Glomerular endothelial cell (primary cell): ENCODE data around the gene IGF2R. TPM values are rescaled to one million over a fixed set of nuclear protein-coding genes. Genes with fewer than 3 reads are reported as not detected.

Experiments used
- DNase-seq: peaks from one replicate; pipeline ENCODE4 v3.0.0-alpha.2; 2011; ENCODE audit warnings: low read depth, low spot score; ENCODE audit errors: extremely low read depth
- total RNA-seq: library from RNA; depleted of rRNA; stranded (reverse); fragments of >200 nt; gene quantifications from 2 replicates; pipeline ENCODE4 v1.2.3, GENCODE V29; 2015

The IGF2R gene
- total RNA-seq, 1 donor from 2014 or later: 191 TPM

DNA sequence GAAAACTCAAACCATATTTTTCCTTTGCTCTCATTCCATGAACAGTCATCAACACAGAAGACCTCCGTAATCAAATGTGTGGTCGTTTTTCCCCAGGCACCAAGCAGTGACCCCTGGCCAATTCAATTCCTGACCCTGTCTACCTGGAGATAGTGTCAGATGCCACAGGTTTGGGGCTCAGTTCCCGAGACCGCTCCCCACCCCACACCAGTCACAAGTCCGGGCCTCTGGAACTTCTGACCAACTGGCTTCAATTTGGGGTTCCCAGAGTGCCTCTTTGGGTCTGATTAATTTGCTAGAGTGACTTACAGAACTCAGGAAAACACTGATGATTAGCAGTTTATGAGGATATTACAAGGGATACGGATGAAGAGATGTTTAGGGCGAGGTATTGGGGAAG is 6.0 kb downstream of the IGF2R start:
- DNase-seq: no peak

- DNase-seq: no peak
These were observed 7.9 kb downstream of the IGF2R start for GRCh38 chr6:159976686-159977254.

GRCh38 chr6:159977255-159977903 is 8.5 kb downstream of the IGF2R start:
- DNase-seq: no peak

GRCh38 chr6:159977904-159978268 is 9.0 kb downstream of the IGF2R start:
- DNase-seq: no peak

DNA sequence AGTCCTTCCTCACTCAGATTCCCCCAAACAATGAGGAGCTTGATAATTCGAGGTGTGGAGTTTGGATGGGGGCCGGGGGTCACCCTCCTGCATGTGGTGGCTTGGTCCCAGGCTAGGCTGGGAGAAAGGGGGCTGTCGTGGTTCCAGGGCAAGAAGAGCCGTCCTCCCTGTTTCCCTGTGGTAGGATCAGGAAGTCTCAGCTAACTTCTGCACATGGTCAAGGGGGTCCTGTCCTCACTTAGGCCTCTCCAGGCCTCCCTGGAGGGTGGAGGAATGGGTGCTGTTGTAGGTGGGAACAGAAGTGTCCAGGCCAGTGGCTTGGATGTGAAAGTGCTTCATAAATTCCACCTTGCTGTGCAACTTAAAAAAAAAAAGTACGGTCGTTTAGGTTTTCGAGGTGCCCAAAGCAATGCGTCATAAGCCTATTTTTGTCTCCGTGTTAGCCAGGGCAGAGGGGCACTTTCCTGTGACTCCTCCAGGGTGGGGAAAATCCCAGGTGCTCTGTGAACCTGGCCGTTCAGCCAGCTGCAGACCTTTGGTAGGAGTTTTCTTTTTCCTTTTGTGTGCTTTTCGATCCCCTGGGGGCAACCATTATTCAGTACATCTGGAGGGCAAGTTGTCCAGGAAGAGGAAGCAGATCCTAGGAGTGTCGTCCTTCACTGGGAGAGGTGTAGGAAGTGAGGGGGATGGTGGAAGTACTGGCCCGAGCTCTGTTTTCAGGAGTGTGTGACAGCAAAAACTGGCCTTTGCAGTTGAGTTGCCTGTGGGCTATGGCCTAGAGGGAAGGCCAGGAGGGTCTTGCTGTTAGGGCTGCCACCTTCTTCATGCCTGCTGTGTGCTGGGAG is 9.6 kb downstream of the IGF2R start:
- no peak for DNase-seq

DNA sequence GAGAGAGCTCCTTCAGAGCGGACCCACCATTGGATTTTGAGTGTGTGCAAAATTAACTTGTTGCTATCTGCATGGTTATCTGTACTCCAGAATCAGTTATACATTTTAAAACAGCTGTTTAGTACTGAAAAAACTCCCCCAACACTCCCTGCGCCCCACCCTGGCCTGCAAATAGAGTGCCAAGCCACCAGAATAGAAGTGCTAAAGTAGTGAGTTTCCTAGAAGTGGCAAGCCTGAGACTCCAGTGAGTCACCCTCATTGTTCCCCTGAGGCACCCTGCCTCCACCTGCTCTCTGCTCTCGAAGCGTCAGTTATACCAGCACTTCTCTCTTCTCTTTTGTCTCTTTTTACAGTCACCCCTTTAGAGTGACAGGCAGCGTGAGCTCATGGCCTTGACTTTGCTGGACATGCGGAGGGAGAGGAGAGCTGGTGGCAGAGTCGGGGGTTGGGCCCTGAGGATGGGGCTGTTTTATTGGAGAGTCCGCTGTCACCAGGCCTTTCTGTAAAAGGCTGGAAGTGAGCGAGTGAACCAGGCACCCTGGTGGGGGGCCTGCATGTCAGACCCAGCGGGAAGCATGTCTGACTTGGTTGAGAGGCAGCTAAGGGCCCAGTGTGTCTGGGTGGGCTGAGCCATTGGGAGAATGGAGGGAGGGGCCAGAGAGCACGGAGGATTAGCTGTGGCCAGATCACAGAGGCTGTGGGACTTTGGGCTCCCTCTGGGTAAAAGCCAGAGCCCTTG is 10.4 kb downstream of the IGF2R start:
- no peak for DNase-seq

GRCh38 chr6:159980474-159980873 is 11.6 kb downstream of the IGF2R start:
- DNase-seq: no peak

GRCh38 chr6:159981071-159981402 is 12.2 kb downstream of the IGF2R start:
- DNase-seq: no peak

DNA sequence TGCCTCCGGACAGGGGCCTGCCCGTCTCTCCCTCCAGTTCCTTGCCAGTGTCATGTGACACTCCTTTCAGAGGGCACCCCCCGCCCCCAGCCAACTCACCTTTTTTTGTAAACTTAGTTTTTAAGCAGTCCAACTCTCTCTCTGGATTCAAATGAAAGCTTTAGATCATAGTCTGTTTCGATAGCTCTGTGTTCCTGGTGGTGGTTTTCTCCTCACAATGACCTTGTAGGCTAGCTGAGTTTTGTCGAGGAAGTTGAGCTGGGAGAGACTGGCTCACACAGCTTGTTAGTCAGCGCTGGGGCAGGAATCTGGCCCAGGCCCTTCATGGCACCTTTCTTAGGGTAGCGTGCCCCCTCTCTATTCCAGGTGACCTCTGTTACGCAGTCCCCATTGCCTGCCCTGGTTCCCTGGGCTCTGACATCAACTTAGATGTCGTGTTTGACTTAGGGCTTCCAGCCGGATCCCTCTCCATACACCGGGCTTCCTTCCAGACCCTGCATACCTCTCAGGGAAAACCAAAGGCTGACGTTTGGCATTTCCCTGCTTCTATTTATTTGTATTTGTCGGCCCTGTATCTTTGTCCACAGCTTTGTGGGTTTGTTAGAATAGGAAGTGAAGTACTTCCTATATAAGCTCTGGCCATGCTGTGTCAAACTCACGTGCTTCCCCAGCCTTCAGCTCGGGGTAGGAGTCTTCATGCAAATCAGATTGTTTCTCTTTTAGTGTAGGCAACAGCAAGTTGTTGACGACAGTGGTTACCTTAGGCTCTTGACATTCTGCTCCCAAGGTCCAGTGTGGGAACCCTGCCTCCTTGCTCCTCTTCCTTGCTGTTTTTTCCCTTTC is 12.7 kb downstream of the IGF2R start:
- DNase-seq: peak; percentile 98

DNA sequence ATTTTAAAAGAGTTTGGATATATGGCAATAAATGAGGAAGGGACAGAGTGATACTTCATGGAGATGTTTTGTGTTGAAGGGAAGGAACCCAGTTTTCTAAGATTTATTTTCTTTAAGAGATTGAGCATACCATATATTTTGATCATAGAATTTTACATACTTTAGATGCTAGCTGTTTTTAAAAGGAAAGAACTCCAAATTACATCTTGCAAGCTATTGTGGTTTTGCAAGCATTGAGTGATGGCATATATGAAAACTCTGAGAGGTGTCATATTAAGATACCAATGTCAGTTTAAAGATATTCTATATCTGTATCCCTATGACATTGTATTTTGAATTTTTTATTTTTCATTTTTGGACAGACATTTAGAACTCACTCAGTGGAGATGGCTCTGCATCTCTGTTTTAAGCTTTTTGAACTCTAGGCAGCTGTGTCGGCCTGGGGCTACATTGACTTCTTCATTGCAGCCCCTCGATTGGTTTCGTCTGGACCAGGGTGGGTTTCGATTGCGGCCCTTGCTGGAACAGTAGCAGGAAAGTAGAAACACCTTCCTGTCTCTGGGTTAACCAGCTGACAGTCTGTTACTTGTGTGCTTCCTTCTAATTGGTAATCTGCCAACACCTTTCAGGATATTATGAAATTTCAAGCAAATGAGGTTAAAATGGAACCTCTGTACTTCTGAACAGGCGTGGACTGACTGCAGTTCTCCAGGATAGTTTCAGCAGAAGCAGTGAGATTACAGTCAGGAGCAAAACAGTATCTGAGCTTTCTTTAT is 14.0 kb downstream of the IGF2R start:
- no peak for DNase-seq

GRCh38 chr6:159983641-159984080 is 14.8 kb downstream of the IGF2R start:
- DNase-seq: no peak

DNA sequence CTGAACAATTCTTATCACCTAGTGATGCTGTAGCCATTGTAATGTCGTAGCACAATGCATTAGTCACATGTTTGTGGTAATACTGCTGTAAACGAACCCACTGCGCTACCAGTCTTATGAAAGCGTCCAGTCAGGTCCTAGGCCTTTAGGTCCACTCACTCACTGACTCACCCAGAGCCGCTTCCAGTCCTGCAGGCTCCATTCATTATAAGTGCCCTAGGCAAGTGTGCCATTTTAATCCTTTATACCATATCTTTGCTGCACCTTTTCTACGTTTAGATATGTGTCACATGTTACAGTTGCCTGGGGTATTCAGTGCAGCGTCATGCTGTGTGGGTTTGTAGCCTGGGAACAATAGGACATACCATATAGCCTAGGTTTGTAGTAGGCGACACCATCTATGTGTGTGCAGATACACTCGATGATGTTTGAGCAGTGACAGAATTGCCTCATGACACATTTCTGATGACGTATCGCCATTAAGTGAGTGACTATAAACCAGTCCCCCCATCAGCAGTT is 15.4 kb downstream of the IGF2R start:
- DNase-seq: no peak

DNA sequence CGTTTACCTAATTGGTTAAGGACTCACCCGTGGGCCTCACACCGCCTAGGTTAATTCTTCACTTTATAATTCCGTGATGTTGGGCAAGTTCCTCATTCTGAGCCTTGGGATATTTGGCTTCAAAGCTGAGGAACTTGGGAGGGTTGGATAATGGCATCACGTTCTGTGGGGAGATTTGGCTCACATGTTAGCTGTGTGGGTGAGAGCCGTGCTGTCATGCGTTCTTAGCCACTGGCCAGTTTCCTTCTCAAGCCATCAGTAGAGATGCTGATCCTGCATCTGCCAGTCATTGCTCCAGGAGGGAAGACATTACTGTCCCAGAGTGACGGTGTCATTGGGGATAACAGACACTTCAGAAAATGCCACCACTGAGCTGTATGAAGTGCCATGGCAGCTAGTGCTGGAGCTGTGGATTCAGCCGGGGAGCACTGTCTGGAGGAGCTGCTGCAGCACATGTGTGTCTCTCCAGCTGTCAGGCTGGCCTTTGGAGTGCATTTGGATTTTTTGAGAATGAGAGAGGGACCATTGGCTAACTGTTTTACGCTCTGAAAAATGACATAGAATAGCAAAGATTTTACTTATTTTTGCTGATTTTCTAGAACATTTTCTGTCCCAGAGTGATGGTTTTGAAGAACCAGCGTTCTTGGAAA is 16.5 kb downstream of the IGF2R start:
- DNase-seq: no peak

- DNase-seq: no peak
These were observed 20.1 kb downstream of the IGF2R start for GRCh38 chr6:159988983-159989454.

- no peak for DNase-seq
These were observed 20.9 kb downstream of the IGF2R start for GRCh38 chr6:159989492-159990480.

DNA sequence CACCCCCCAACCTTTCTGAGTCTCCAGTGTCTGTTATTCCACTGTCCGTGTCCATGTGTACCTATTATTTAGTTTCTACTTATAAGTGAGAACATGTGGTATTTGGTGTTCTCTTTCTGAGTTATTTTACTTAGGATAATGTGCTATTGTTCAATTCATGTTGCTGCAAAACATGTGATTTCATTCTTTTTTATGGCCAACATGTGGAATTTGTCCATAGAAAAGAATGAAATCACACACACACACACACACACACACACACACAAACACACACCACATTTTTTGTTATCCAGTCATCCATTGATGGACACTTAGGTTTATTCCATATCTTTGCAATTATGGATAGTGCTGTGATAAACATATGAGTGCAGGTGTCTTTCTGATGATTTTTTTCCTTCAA is 23.5 kb downstream of the IGF2R start:
- DNase-seq: no peak

DNA sequence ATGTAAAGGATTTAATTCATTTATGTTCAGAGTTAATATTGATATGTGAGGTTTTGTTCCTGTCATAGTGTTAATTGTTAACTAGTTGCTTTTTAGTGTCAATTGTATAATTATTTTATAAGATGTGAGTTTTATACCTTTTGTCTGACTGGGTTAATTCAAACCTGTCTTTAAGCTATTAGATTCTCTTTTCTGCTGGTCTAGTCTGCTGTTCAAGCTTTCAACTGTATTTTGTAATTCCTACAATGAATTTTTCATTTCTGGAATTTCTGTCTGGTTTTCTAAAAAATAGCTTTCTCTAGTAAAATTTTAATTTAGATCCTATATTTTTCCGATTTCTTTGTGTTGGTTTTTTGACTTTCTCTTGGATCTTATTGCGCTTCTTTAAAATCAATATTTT is 26.5 kb downstream of the IGF2R start:
- DNase-seq: no peak
